OCI-M1 (cell line): ENCODE data around the gene B3GNT5.
"Not testable (repeated sequence)": the region's sequence is repeated elsewhere in the genome, so short reads cannot be mapped to it uniquely, and the experiment has no call there.

Source experiments
- DNase-seq: peaks from one replicate; lab custom pipeline; 2025; lab: John Stamatoyannopoulos, UW

B3GNT5 gene

GRCh38 chr3:183252973-183253527, at the start of gene B3GNT5:
Gene B3GNT5 (plus strand): TSS chr3:183253253. CDS start chr3:183269799, 16,546 bp downstream.
- peak; percentile 65 for DNase-seq

- peak; percentile 19 for DNase-seq
These were observed 49.4 kb upstream of the B3GNT5 start for GRCh38 chr3:183203670-183204069.

GRCh38 chr3:183208260-183208659, 44.8 kb upstream of the B3GNT5 start:
- DNase-seq, result no peak

- no peak for DNase-seq
These were observed 44.3 kb upstream of the B3GNT5 start for GRCh38 chr3:183208800-183209199.

- DNase-seq, result peak; percentile 41
These were observed 42.7 kb upstream of the B3GNT5 start for GRCh38 chr3:183210341-183210740.

- DNase-seq, result no peak
These were observed 42.2 kb upstream of the B3GNT5 start for GRCh38 chr3:183210862-183211341.

- DNase-seq, result no peak
These were observed 41.7 kb upstream of the B3GNT5 start for GRCh38 chr3:183211352-183211751.

- no peak for DNase-seq
These were observed 41.0 kb upstream of the B3GNT5 start for GRCh38 chr3:183212096-183212495.

- peak; percentile 68 for DNase-seq
These were observed 40.5 kb upstream of the B3GNT5 start for GRCh38 chr3:183212565-183212964.

GRCh38 chr3:183213415-183214276, 39.4 kb upstream of the B3GNT5 start:
- DNase-seq, result no peak

GRCh38 chr3:183214277-183214612, 38.8 kb upstream of the B3GNT5 start:
- DNase-seq, result no peak

- DNase-seq, result no peak
These were observed 37.4 kb upstream of the B3GNT5 start for GRCh38 chr3:183215591-183216202.

GRCh38 chr3:183217548-183218332, 35.3 kb upstream of the B3GNT5 start:
- DNase-seq, result no peak

- DNase-seq, result peak; percentile 11
These were observed 34.2 kb upstream of the B3GNT5 start for GRCh38 chr3:183218826-183219225.

GRCh38 chr3:183220828-183221227, 32.2 kb upstream of the B3GNT5 start:
- no peak for DNase-seq

- no peak for DNase-seq
These were observed 30.3 kb upstream of the B3GNT5 start for GRCh38 chr3:183222631-183223235.

- DNase-seq, result no peak
These were observed 28.7 kb upstream of the B3GNT5 start for GRCh38 chr3:183224180-183224970.

GRCh38 chr3:183226333-183226890, 26.6 kb upstream of the B3GNT5 start:
- no peak for DNase-seq

- DNase-seq, result no peak
These were observed 25.5 kb upstream of the B3GNT5 start for GRCh38 chr3:183227586-183227985.

GRCh38 chr3:183229178-183229577, 23.9 kb upstream of the B3GNT5 start:
- no peak for DNase-seq

- DNase-seq, result not testable (repeated sequence)
These were observed 22.8 kb upstream of the B3GNT5 start for GRCh38 chr3:183230251-183230650.
